ENCODE data around the gene TNFSF8. TPM values are rescaled to one million over a fixed set of nuclear protein-coding genes. Genes with fewer than 3 reads are reported as not detected.

Gene TNFSF8
- total and polyA plus RNA-seq, 2 of the 8 experiments (the other 6 are each of a cell fraction or from before 2014, with no cell fraction given) = not detected

DNA sequence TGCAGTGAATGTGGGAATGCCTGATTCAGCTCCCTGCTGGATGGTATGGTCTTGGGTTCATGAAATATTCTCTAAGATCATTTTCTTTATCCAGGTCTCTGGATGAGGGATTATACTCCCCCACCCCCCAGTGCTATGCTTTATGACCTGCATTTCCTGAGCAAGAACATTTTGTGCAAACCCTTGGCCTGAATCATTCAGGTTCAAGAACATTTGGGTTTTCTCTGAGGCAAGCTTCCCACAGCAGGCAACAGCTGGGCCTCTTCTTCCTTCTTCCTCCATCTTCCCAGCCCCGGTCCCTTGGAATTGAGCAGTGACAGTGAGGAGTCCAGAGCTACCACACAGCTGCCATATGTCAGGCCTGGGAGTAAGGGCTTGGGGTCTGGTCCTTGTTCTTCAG lies 65.9 kb downstream of the TNFSF8 start (continued):
- TF ChIP-seq, protein P1, sequence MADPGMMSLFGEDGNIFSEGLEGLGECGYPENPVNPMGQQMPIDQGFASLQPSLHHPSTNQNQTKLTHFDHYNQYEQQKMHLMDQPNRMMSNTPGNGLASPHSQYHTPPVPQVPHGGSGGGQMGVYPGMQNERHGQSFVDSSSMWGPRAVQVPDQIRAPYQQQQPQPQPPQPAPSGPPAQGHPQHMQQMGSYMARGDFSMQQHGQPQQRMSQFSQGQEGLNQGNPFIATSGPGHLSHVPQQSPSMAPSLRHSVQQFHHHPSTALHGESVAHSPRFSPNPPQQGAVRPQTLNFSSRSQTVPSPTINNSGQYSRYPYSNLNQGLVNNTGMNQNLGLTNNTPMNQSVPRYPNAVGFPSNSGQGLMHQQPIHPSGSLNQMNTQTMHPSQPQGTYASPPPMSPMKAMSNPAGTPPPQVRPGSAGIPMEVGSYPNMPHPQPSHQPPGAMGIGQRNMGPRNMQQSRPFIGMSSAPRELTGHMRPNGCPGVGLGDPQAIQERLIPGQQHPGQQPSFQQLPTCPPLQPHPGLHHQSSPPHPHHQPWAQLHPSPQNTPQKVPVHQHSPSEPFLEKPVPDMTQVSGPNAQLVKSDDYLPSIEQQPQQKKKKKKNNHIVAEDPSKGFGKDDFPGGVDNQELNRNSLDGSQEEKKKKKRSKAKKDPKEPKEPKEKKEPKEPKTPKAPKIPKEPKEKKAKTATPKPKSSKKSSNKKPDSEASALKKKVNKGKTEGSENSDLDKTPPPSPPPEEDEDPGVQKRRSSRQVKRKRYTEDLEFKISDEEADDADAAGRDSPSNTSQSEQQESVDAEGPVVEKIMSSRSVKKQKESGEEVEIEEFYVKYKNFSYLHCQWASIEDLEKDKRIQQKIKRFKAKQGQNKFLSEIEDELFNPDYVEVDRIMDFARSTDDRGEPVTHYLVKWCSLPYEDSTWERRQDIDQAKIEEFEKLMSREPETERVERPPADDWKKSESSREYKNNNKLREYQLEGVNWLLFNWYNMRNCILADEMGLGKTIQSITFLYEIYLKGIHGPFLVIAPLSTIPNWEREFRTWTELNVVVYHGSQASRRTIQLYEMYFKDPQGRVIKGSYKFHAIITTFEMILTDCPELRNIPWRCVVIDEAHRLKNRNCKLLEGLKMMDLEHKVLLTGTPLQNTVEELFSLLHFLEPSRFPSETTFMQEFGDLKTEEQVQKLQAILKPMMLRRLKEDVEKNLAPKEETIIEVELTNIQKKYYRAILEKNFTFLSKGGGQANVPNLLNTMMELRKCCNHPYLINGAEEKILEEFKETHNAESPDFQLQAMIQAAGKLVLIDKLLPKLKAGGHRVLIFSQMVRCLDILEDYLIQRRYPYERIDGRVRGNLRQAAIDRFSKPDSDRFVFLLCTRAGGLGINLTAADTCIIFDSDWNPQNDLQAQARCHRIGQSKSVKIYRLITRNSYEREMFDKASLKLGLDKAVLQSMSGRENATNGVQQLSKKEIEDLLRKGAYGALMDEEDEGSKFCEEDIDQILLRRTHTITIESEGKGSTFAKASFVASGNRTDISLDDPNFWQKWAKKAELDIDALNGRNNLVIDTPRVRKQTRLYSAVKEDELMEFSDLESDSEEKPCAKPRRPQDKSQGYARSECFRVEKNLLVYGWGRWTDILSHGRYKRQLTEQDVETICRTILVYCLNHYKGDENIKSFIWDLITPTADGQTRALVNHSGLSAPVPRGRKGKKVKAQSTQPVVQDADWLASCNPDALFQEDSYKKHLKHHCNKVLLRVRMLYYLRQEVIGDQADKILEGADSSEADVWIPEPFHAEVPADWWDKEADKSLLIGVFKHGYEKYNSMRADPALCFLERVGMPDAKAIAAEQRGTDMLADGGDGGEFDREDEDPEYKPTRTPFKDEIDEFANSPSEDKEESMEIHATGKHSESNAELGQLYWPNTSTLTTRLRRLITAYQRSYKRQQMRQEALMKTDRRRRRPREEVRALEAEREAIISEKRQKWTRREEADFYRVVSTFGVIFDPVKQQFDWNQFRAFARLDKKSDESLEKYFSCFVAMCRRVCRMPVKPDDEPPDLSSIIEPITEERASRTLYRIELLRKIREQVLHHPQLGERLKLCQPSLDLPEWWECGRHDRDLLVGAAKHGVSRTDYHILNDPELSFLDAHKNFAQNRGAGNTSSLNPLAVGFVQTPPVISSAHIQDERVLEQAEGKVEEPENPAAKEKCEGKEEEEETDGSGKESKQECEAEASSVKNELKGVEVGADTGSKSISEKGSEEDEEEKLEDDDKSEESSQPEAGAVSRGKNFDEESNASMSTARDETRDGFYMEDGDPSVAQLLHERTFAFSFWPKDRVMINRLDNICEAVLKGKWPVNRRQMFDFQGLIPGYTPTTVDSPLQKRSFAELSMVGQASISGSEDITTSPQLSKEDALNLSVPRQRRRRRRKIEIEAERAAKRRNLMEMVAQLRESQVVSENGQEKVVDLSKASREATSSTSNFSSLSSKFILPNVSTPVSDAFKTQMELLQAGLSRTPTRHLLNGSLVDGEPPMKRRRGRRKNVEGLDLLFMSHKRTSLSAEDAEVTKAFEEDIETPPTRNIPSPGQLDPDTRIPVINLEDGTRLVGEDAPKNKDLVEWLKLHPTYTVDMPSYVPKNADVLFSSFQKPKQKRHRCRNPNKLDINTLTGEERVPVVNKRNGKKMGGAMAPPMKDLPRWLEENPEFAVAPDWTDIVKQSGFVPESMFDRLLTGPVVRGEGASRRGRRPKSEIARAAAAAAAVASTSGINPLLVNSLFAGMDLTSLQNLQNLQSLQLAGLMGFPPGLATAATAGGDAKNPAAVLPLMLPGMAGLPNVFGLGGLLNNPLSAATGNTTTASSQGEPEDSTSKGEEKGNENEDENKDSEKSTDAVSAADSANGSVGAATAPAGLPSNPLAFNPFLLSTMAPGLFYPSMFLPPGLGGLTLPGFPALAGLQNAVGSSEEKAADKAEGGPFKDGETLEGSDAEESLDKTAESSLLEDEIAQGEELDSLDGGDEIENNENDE (IDR thresholded peaks at IDR 0.05; ENCODE audit: insufficient replicate concordance, low read length) = no peak

All from H1 (cell line).